IPS-NIHi7 (cell line): ENCODE data around the gene LRGUK.
"Not testable (repeated sequence)": the region's sequence is repeated elsewhere in the genome, so short reads cannot be mapped to it uniquely, and the experiment has no call there.

ENCODE experiments used
- DNase-seq: peaks from one replicate; pipeline ENCODE4 v3.0.0; 2012; ENCODE audit warnings: mixed read lengths; ENCODE audit errors: extremely low spot score

Gene LRGUK

DNA sequence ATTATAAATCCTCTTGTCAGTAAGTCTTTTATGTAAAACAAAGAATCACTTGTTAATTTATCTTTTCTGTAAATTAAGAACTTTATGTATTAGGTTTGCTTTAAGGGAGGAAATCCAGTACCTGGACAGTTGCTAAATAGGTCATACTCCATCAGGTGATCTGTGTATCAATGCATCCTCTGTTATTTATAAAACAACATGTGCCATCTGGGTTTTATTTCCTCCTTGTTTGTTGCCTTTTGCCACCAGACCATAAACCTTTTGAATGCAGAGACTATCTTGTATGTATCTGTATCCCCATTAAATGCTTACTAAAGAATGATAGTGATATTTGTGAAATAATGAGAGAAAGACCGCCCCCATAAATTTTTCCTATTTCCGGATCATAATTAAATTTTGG, 119.6 kb downstream of the LRGUK start:
- no peak for DNase-seq

DNA sequence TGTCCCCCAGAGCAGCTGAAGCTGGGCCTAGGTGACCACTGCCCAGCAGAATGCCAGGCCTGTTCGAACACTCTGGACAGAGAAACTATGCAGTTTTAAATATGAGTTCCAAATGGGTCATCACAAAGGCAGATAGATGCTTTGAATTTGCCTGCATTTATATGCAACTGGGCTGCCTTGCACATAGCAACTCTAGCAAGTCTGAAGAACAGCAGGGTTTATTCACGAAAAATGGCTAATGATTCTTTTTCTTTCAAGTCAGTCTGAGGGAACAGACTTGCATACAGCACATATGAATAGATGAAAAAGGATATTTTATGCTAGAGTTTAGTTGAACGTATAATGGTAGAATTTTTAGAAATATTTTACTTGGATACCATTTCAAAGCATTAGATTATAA, 121.1 kb downstream of the LRGUK start:
- DNase-seq = no peak

DNA sequence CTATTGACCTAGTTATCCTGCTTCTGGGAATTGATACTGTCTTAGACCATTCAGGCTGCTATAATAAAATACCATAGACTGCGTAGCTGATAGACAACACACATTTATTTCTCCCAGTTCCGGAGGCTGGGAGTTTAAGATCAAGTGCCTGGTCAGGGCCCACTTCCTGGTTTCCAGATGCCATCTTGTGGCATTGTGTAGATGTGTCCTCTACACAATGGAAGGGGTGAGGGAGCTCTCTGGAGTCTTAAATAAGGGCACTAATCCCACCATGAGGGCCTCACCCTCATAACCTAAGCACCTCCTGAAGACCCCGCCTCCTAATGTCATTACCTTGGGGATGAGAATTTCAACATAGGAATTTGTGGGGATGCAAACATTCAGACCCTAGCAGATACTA, 127.2 kb downstream of the LRGUK start:
- no peak for DNase-seq

DNA sequence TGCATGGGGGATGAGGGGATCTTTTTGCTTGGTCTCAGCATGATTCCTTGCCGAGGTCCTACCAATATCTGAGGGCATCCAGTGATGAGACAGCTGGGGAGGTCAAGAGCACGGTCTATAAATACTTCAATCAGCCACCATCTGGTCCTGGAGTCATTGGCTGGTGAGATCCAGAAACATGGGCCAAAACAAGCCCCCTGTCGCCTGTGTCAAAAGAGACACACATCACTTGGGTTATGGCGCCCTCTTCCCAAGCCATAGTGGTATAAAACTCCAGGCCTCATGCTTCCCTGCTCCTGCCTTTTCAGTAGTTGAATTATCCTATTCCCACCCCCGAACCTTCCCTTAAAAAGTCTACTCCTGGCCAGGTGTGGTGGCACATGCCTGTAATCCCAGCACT, 128.7 kb downstream of the LRGUK start:
- DNase-seq = peak; percentile 60

DNA sequence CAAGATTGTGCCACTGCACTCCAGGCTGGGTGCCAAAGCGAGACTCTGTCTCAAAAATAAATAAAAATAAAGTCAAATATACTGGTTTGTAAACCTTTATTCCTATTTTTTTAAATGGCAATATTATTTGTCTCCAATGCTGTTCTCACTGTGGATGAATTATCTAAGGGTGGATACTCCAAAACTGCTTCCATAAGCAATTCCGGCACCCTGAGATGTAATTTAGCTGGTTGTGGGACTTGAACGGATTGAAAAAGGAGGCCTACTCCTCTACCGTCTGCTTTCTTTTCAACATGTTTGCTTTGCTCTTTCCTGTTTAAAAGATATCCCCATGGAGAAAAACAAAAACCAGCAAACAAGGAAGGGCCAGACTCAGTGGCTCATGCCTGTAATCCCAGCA, 135.2 kb downstream of the LRGUK start:
- no peak for DNase-seq

DNA sequence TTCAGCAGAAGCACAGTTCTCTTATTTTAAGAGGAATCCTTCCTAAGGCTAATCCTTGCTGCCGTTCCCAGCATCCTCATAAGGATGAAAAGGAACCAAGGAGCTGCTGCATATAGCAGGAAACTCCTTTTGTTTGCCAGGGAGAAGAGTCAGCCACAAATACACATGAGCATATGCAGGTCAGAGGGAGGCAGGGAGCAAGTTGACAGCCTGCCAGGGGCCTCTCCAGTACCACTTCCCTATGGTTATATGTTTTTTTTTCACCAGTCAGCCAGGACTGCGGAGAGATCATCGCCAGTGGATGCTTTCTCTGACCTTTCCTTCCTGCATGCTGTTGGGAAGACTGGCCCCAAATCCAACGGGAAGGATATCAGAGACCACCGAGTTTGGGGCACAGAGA, 149.8 kb downstream of the LRGUK start:
- DNase-seq = no peak

DNA sequence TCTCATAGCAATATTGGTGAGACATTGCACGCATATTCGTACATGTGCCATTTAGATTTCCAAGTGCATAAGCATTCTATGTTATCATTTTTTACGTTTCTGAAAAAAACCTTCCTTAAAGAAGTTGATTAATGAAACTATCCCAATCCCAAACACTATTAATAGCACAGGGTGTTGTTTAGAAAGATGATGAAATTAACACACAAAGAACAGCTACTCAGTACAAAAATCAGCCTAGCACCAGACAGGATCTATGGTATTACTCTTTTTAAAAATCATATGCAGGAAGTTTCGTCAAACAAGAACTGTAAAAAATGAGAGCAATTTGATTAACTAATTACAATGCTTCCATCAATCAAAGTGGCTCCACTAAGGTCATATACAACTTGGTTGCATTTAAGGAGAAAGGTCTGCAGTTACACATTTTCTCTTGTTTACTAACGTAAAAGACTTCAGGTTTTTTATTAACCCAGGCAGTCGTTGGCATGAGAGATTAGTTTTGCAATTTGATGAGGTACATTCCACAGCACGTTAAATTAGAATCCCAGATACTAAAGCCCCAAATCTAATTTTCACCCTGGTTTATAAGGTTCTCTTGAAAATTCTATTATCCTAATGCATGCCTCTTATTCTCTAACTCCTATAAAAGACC, 151.5 kb downstream of the LRGUK start:
- DNase-seq = no peak

DNA sequence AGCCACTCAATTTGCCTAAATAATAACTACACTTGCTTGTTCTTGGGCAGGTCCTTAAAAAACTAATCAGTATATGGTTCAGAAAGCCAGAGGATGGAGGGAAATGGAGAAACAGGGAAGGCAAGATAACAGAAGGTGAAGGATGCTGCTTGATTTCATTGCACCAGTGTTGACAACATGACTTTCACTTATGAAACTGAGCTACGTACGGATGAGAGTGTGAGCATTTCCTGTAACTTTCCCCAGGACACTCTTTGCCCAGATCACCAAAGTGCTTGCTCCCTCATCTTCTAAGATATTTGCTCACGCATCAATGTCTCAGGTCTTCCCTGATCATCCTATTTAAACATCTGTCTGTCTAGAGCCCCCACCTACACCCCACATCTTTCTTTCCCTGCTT, 152.2 kb downstream of the LRGUK start:
- DNase-seq = no peak

DNA sequence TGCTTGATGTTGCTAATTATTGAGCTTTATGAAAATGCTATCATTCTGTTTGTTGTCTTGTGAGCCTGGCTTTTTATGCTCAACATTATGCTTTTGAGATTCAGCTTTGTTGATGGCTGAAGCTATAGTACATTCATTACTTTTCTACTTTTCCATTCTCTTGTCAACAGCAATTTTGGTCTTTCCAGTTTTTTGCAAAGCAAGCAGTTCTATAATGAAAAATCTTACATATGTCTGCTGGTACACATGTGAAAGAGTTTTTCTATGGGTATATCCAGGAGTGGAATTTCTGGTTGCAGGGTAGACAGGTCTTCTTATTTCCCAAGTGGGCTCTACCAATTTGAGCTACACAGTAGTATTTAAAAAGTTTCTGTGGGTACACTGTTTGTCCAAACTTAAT, 152.8 kb downstream of the LRGUK start:
- no peak for DNase-seq

DNA sequence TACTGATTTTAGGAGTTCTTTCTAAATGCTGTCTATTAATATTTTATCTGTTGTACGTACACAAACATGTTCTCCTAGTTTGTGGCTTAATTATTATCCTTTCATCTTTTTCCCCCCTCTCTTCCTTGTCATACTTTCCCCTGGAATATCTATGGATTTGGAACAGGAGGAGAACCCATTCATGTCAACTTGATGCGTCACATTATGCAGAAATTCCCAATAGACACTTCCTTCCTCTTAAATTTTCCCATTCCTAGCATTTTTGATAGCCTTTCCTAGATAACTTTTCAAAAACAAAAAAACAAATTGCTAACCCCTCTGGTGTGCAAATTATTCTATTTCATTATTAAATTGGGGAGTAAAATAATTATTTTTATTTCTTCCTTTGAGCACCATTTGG, 153.4 kb downstream of the LRGUK start:
- no peak for DNase-seq

DNA sequence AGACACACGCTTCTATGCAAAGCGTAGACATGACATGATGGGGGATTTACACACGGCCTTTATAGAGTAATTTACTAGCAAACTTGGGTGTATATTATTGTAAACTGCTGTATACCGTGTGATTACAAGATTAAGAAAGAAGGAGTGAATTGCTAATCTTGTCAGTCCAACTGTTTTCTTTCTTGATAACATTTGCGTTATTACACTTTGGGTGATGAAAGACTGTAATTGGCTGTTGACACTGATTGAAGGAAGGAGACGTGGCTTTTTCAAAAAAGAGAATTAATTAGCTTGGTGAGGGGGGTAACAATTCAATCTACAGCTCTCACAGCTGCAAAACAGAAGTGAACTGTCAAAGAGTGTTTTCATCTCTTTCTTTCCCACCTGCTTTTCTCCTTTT, 156.9 kb downstream of the LRGUK start:
- no peak for DNase-seq

DNA sequence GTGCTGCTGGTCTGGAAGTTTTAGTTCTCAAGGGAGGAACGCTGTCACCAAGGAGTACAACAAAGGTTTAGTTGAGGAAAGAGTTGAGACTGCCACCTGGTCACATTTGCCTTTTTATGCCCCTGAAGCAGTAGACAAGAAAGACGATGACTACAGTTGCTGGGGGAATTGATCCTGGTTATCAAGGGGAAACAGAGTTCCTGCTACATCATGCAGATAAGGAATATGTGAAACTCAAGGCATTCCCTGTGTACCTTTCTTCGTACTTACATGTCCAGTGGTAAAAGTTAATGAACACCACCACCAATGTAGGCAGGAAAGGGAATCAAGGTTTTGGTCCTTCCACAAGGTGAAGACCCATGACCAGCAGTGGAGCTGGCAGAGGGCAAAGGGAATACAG, 157.8 kb downstream of the LRGUK start:
- DNase-seq = no peak

DNA sequence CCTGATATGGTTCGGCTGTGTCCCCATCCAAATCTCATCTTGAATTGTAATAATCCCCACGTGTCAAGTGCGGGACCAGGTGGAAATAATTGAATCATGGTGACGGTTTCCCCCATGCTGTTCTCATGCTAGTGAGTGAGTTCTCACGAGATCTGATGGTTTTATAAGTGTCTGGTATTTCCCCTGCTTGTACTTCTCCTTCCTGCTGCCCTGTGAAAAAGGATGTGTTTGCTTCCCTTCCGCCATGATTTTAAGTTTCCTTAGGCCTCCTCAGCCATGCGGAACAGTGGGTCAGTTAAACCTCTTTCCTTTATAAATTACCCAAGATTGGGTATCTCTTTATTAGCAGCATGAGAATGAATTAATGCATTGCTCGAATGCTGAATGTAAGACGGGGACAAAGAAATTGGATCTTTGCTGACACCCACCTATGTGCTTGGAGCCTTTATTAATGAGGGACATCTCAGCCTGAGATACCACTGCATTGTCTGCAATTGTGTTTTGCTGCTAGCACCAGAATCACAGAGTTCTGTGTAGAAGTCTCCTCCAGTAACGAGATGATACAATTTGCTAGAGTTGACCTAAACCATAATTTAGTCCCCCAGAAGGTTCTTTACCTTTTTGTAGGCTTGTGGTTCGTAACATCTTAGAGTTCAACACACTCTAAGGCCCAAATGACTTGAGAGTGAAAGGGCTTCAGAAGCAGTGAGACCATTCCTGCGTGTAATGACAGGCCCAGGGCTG, 160.9 kb downstream of the LRGUK start:
- no peak for DNase-seq

DNA sequence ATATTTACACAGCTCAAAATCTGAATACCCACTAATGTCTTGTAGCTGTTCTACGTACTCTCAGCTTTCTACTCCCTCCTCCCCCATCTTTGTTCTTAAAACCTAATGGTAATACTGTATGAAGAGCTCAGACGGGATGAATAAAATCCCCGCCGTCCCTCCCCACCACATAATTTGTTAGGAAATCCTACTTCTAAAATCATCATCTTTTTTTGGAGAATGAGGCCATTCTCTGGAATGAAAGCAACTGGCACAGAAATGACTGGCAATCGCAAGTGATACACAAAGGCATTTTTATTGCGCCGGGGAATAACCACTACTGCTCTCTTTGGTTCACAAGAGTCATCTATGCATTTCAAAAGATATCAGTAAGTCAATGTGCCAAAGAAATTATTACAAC, 162.3 kb downstream of the LRGUK start:
- no peak for DNase-seq

DNA sequence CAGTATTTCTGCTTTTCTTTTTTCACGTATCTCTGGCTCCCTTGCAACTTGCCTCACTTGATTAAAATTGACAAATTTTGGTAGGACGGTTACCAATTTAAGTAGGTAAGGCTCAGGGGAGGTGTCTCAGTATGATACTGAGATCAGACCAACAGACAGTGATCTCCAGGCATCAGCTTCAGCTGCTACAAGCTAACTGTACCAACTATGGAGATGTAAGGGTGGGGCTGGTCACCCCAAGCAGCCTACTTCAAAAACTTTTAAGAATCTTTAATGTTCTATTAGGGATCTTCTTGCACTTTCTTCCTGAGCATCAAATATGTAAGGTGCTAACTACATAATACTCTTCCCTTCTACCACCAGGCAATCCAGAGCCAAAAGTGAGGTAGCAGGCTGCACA, 162.7 kb downstream of the LRGUK start:
- DNase-seq = no peak

DNA sequence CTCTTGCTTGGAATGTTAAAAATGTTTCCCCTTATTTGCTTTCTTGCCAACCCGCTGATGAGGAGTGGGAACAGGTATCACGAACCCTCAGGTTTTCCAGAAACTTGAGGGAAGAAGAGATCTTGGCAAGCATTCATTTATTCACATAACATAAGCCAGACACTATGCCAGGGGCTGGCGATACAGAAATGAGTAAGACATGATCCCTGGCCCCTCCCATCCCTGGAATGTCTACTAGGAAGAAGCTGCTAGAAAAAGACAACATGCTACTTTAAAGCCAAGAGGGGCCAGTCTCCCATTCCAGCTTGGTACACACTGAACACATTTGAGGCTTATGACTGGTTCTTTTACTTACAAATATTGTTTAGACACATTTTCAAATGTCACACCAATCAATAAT, 163.1 kb downstream of the LRGUK start:
- DNase-seq = no peak

DNA sequence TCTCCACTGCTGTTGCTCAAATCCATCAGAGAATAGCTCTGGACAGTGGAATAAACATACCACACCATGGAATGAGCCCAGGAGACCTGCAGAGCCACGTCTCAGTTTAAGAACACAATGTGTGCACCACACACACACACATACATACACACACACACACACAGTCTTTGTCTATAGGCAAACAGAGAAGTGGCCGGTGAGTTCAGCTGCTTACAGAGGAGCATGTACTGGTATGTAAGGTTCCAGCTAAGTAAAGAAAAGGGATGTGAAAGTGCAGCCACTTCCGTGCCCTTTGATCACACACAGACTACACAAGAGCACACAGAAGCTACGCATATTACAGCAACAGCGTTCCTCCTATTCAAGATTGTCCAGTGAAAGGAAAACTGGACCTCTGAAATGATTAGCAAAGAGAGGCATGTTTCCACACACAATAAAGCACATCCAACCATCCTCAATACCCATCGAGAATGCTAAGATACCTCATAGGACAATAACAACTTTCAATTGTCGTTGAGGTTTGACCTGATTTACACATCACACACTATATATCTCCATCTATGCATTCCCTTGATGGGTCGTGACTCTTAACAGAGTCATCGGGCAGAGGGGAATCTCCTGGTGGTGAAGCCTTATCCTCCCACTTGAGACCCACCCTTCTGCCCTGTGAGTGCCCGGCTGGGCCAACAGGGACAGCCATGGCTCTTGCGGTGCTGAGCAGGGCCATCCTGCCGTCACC, 166.0 kb downstream of the LRGUK start:
- DNase-seq = no peak

DNA sequence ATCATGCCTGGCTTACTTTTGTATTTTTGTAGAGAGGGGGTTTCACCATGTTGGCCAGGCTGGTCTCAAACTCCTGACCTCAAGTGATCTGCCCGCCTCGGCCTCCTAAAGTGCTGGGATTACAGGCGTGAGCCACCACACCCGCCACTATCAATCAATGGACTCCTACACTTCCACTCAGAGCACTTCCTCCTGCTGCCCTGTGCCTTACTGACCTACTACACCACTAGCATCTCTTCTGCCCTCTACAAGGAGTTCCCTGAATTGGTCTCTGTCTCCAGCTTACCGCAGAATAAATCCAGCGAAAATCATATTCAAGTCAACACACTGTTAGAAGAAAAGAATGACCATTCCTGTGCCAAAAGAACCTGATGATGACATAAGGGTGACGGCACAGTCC, 168.8 kb downstream of the LRGUK start:
- DNase-seq = not testable (repeated sequence)

DNA sequence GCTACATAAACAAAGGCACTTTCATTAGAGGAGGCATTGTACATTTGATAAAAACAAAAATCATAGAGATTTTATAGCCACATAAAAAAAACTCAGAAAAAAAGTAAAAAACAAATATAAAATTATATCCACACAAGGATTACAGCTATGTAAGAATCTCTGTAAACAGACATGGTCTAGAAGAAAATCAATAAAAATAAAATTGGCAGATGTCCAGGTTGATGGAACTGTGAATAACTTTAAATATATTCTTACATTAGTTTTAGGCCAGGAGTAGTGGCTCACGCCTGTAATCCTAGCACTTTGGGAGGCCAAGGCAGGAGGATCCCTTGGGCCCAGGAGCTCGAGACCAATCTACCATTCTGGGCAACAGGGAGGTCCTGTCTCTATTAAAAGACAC, 170.3 kb downstream of the LRGUK start:
- DNase-seq = no peak

DNA sequence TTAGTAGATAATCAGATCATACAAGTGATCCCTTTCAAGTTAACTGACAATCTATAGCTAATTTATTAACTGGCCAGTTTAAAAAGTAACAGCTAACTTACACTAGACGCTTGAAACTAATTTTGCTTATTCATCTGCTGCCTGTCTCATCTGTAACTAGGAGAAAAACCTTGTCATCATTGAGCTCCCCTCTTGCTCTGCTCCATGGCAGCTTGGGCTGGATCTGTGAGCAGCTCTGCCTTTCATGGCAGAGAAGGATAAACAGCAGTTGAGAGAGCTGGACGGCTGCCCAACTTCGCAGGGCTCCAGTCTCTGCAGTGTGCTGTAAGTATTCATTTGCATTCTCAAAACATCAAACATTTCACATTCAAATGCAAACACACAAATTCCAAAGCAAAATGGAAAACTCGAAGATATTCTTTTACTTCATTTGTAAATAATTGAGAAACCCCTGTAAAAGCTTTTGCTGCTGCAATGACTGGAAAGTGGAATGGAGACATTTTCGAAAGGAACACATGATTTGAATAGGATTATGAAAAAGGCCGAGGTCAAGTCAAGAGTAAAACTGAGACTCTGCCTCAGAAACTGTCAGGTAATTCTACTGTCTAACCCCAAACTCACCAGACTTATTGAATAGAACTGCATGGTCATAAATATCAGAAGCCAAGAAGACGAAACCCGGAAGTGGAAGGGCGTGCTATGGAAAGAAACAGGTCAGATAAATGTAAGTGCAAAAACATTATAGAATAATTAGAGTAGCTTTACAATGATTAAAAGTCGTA, 172.0 kb downstream of the LRGUK start:
- no peak for DNase-seq

DNA sequence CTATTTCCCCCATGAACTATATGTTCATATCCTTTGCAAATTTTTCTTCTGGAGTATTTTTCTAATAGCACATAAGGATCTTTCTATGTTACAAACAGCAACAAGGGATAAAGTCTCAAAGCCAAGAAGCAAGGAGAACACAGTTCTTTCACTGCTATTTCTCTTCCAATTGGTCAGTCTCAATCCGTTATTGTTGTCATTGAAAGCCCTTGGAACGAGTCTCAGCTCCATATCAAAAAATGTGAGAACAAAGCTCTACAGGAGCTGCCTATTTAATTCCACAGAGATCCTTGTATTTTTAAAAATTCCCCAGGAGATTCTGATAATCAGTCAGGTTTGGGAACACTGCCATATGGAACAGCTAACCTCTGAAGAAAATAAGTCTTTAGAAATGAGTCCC, 173.8 kb downstream of the LRGUK start:
- no peak for DNase-seq

DNA sequence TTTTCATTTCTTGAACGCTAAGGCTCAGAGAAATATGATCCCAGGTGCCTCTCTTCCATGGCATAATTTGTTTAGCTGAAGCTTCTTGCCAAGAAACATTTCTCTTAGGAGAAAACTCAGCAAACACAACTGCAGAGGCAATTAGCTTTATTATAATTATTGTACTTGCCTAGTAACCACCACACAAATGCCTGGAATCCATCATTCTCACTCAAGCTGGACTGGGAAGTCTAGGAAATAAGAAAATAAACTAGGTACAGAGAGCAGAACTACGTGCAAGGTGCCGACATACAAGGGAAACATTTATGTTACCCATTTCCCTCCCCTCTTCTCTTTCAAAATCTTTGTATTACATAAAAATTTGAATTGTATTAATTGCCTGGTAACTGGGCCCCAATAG, 174.5 kb downstream of the LRGUK start:
- no peak for DNase-seq
